SK-N-MC (cell line): ENCODE measurements around the gene PAN2.

Experiments used
- EZH2 ChIP-seq: fragments of 200-600 bp; sonication (generic); IDR thresholded peaks from one replicate; pipeline ENCODE4 v1.6.1; 2017; ENCODE audit warnings: antibody characterized with exemption
- FOXP2 ChIP-seq: optimal IDR thresholded peaks from 2 replicates; pipeline ENCODE3; 2011; ENCODE audit warnings: mild to moderate bottlenecking, moderate library complexity; ENCODE audit not compliant: insufficient read depth; ENCODE audit errors: extremely low read length, control extremely low read depth
- POLR2AphosphoS5 ChIP-seq: IDR thresholded peaks from 2 replicates; pipeline ENCODE4 v1.6.1; 2012; ENCODE audit warnings: mild to moderate bottlenecking, low read depth, low read length, borderline replicate concordance

DNA sequence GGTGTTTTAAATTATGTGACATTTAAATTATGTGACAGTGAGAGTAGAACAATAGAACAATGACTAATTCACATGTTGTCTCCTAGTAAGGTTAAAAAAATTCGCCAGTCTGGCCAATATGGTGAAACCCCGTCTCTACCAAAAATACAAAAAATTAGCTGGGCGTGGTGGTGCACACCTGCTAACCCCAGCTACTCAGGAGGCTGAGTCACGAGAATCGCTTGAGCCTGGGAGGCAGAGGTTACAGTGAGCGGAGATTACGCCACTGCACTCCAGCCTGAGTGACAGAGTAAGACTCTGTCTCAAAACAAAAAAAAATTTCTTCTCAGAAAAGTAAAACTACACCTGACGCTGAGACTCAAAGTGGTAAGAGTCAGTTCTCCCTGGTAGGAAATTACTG lies 36.4 kb downstream of the PAN2 start:
- TF ChIP-seq EZH2 (no peak), POLR2AphosphoS5 (no peak), FOXP2 (no peak)
